Spleen (tissue), 7 donors: ENCODE data around the gene GP1BB.

Experiments
- CTCF ChIP-seq, 11 experiments: fragments of 200-600 bp in 7 of 11; fragments of 450-650 bp in 4 of 11; sonication (generic) in 4 of 11; IDR thresholded peaks in 8 of 11; conservative IDR thresholded peaks in 3 of 11; 1 replicate in 7 of 11; 2 replicates in 4 of 11; pipeline versions ENCODE4 v1.4.0 to v1.8.0; 2016 to 2021; ENCODE audit warnings: antibody characterized with exemption in 11 of 11, inconsistent platforms in 4 of 11, mild to moderate bottlenecking in 1 of 11
- POLR2A ChIP-seq, 3 donors: fragments of 450-650 bp; IDR thresholded peaks; one replicate each; pipeline ENCODE4 v1.5.1; 2017; ENCODE audit warnings: antibody characterized with exemption in 3 of 3, mild to moderate bottlenecking in 1 of 3
- POLR2AphosphoS5 ChIP-seq, 3 donors: sonication (generic); formaldehyde crosslinking; IDR thresholded peaks; one replicate each; pipeline ENCODE4 v1.5.1; 2017; ENCODE audit warnings: antibody characterized with exemption in 3 of 3
- donor health status: DM: no; HTN: no; CAD: no; lungs with moderate emphysema.
- donor health status: DM: no; HTN: no; CAD: no.
- donor health status: DM: no; HTN: no; CAD: no.

- TF ChIP-seq CTCF (IDR thresholded peaks at IDR 0.05 in 8 of 11, conservative IDR thresholded peaks at IDR 0.05 in 3 of 11) (peak in 2 of 11 experiments; percentile 0 to 21), POLR2AphosphoS5 (IDR thresholded peaks at IDR 0.05) (peak; percentile 74 to 83 (median 80)), POLR2A (IDR thresholded peaks at IDR 0.05) (no peak)
Observed at GRCh38 chr22:19767427-19768341, 44.3 kb downstream of the GP1BB start.
